Islet precursor cell (in vitro differentiated cells): Measurements from ENCODE around the gene CACNA1S.

ENCODE experiments used
- DNase-seq: peaks from one replicate; pipeline ENCODE4 v3.0.0-alpha.2; 2018

CACNA1S gene

DNA sequence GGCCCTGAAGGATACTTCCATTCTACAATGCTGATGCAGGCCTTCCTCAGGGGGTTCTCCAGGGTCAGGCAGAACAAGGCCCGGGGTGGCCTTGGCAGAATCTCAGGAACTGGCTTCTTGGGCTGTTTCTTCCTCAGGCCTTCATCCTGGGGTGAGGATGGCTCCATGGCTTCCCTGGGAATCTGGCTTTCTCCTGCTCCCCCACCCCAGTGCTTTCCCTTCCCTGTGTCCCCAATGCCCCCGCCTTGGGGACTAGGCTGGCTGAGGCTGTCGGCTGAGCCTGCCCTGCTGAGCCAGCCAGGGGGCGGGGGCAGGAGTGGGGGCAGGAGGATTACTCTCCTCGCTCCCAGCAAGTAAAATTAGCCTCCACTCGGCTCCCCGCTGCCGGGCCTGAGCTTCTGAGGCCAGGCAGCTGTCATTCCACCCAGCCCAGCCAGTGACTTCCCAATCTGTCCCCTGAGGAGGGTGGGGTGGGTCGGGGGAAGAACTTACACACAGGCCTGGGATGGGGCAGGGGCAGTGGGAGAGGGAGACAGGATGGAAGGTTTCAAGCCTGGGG, at the start of gene CACNA1S:
CACNA1S (minus strand) TSS at position 254 of the 559 bp plus-strand sequence; CDS start at position 167, 87 bp downstream.
- no peak for DNase-seq

- DNase-seq: no peak
Observed at GRCh38 chr1:201157949-201158348, 45.7 kb upstream of the CACNA1S start.

DNA sequence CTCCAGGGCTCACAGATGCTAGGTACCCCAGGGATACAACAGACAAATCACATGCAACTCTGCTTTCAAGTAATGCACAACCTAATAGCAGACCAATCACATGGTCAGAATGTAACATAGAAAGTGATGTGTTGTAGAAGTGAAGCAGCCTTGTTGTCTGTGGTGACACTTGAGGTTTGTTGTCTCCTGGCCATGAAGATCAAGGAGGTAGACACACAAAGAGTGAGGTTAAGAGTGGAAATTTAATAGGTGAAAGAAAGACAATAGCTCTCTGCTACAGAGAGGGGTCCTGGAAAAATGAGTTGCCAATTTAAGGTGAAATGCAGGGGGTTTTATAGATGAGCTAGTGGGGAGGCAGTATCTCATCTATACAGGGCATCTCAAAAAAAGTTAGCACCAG, 44.6 kb upstream of the CACNA1S start:
- DNase-seq: peak; percentile 13

DNA sequence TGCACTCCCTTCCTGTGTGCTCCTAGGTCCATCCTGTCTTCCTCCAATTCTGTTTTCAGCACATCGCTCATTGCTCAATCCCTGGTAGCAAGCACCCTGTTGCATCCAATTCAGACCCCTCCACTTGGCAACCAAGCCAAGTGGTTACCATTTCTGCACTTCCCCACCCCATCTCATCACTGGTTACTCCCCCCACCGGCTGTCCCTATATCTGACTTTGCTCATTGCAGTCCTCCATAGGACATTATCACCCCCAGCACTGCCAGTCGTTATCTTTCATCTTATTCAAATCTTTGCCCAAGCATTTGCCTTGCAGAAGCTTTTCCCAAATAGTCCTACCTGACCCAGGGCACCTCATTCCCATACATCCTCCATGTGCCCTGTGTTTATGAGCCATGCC, 44.1 kb upstream of the CACNA1S start:
- DNase-seq: peak; percentile 29

- no peak for DNase-seq
Observed at GRCh38 chr1:201155354-201155753, 43.1 kb upstream of the CACNA1S start.

DNA sequence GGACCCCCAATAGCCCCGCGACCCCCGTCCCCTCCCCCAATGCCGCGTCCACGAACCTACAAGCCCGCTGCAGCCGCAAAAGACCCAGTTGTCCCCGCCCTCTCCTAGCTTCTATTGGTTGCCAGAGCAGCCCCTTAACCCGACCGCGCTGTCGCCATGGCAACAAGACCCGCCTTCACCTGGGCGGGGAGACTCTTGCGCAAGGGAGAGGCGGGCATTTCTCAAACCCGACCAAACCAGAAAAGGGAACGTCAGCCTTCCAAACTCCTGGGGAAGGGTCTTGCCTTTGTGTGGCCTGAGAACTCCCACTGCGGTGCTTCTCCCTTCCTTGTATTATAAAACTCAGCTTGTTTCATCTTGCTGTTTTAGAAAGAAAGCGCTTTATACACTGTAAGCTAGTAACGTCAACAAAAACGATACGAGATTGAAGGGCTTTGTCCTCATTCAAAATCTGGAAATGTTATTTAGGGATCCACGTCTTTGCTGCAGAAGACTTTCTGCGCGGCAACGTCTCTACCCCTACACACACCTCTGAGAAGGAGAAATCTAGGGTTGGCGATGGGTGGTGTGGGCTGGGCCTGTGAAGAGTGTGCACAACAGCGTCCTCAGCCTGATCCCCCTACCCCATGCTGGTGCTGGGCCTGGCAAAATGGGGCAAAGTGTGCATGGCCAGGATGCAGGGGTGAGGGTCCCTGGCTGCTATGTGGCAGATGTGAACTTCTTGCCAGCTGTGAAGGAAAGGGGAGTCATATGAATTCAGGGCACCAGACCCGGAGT, 42.4 kb upstream of the CACNA1S start, which contains the start of gene TMEM9:
TMEM9 (minus strand) TSS at position 86 of the 777 bp plus-strand sequence. CDS start 551 bp downstream, outside the sequence.
- DNase-seq: peak; percentile 99

- DNase-seq: no peak
Observed at GRCh38 chr1:201153474-201154388, 41.5 kb upstream of the CACNA1S start.

- peak; percentile 53 for DNase-seq
Observed at GRCh38 chr1:201149400-201149799, 37.2 kb upstream of the CACNA1S start.

GRCh38 chr1:201147396-201148015, 35.3 kb upstream of the CACNA1S start:
- DNase-seq: peak; percentile 29

- peak; percentile 37 for DNase-seq
Observed at GRCh38 chr1:201146626-201147390, 34.6 kb upstream of the CACNA1S start.

DNA sequence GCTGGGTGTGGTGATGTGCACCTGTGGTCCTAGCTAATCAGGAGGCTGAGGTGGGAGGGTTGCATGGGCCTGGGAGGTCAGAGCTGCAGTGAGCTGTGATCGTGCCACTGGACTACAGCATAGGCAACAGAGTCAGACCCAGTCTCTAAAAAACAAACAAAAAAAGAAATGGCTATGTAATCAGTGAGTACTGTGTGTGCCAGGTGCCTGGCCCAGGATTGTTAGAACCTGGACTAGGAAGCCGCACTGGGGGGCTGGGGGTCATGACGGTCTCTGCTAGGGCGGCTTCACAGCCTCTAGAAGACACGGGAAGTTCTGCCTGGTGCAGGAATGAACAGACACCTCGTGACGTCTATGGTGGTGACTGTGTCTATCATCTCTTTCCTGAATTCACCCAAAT, 33.6 kb upstream of the CACNA1S start:
- peak; percentile 29 for DNase-seq

- DNase-seq: peak; percentile 32
Observed at GRCh38 chr1:201145132-201145531, 32.9 kb upstream of the CACNA1S start.

GRCh38 chr1:201144701-201145100, 32.5 kb upstream of the CACNA1S start:
- DNase-seq: peak; percentile 35

DNA sequence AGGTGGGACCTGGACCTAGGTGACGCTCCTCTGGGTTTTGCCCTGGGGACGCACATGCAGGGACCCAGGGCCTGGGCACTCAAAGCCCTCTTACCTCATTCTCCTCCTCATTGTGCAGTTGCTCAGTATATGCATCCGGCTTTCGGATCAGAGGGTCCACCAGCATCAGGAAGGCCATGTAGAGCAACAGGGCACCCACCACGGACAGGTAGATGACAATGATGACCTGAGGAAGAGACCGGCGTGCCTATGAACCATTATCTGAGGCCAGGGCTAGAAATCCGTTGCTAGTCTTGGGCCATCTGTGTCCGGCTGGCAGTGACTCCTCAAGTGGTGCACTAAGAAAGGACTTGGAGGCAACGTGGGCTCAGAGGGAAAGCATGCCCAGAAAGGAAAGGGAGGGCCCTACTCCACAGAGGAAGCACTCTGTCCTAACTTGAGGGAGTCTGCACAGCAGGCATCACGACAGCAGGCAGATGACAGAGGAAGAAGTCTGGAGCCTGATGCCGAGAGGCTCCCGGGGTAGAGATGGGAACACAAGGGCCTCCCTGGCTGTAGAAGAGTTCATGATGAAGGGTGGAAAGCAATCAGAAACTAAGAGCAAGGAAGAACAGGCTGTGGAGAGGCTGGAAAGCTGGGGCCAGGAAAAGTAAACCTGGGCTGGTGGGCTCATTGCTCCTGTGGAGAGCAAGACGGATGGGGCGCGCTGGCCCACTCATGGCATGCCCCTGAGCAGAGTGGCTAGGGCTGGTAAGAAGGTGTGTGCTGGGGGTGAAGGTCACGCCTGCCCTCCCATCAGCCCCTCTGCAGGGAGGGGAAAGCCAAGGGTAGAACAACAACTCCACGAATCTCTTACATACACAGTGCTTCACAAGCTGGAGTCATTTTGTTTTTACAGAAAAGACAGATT, 31.8 kb upstream of the CACNA1S start:
- peak; percentile 48 for DNase-seq

DNA sequence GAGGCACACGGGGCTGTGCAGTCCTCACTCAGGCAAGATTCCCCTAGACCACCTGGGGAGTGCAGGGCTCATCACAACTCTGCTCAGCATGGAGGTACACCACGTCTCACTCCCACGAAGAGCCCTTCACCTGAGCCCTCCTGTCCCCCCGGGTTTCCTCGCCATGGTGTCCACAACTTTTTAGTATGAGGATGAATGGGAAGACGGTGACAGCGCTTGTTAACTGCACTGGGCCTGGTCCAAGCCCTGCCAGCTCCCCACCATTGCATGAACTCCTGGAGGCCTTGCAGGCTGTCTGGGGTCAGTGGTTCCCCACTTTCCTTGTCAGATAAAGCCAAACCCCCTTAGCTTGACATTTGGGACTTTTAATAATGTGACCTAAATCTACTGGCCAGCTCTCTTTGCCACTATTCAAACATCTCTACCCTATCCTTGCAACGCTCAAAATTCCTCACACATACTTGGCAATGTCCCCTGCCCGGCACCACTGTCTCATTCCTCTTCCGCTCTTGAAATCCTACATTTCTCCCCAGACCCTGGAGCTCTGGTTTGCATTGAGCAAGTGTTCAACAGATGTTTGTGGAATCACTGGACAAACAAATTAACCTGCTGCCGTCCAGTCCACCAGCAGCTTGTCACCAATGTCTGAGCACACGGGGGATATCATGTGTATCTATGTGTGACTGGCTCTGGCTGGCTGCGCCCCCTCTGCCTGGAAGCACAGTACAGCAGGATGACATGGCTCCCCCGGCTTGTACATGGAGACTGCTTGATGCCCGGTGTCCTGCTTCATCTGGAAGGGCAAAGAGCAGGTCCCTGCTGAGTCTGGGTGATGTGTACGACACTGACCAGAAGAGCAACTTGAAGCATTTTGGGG, 30.9 kb upstream of the CACNA1S start:
- peak; percentile 32 for DNase-seq

DNA sequence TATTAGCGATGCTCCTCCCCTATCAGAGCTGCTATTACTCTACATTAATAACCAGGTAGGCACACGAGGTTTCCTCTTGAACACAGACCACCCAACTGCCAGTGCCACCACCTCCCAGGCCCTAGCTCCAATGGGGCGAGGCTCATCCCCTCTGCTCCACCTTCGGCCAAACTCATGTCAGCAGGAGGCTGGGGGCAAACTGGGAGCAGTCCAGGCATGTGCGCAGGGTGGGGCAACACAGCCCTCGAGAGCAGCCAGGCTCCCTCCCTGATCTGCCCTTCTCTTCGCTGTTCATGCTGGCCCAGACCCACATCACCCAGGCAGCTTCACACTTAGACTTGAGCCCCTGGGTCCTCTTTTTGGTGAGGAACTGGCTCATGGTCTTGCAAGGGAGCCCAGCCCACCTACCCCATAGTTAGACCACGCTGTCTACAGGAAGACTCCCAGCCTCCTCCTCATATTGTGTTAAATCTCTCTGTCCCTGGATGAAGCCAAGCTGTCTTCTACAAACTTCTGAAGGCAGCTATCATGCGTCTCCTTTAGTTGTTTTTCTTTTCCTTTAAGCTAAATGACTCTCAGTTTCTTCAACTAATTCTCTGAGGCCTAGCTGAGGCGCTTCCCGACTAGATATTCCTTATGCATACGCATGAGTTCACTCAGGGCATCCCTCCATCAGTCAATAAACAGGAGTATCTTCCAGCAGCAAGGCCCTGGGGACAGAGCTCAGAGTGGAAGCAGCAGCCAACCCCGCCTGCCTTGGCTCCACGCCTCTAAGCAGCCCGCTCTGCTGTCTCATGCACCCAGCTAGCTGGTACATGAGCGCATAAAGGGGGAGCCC, 30.0 kb upstream of the CACNA1S start:
- DNase-seq: no peak

DNA sequence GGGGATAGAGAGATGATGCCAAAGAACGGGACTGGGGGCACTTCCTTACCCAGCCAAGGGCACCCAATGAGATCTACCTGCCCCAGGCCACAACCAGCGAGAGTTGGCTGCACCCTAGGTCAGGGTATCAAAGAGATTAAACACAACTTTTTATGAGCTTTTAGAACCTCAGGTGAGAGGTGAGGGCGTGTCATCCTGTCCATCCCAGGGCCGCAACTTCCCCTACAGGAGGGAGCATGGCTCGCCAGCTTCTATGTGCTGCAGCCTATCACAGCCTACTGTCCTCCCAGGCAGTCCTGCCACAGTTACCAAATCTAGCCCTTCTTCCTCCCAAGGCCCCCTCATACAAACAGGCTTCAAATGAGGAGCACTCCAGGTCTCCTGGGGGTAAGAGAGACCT, 29.2 kb upstream of the CACNA1S start:
- DNase-seq: no peak

DNA sequence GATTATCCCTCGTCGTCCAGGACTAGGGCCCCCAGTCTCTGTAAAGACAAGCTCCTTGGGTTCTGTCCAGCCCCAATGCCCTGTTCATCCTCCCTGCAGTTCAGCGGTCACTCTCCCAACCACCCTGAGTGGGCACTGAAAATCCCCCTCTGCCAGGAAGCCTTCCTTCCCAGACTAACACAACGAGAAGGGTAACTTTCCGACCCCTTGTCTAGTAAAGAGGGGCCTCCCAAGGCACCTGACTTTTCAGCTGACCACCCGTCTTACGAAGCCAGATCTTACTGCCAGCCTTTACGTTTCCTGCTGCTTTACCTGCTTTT, 28.7 kb upstream of the CACNA1S start:
- DNase-seq: no peak
